Smooth muscle cell (in vitro differentiated cells): Measurements from ENCODE around the gene S100A11. TPM values are rescaled to one million over a fixed set of nuclear protein-coding genes. Genes with fewer than 3 reads are reported as not detected.

Experiments
- DNase-seq: peaks from one replicate; lab custom pipeline; 2025; ENCODE audit not compliant: unreplicated experiment; lab: John Stamatoyannopoulos, UW
- H2AFZ ChIP-seq: fragments of 200-600 bp; sonication (generic); 2 replicates; pipeline ENCODE4 v1.6.0; 2016; ENCODE audit warnings: antibody characterized with exemption, low read depth, mild to moderate bottlenecking
- H3F3A ChIP-seq: fragments of 200-600 bp; sonication (generic); 2 replicates; pipeline ENCODE4 v1.6.0; 2017; ENCODE audit warnings: antibody characterized with exemption, low read depth
- H3K27ac ChIP-seq: fragments of 200-600 bp; sonication (generic); 2 replicates; pipeline ENCODE4 v1.5.1; 2016; ENCODE audit warnings: low read depth, mild to moderate bottlenecking
- H3K27me3 ChIP-seq: fragments of 200-600 bp; sonication (generic); 2 replicates; pipeline ENCODE4 v1.6.1; 2016; ENCODE audit warnings: low read depth, mild to moderate bottlenecking
- H3K36me3 ChIP-seq: fragments of 200-600 bp; sonication (generic); 2 replicates; pipeline ENCODE4 v1.5.1; 2016; ENCODE audit warnings: low read depth
- H3K4me1 ChIP-seq: fragments of 200-600 bp; sonication (generic); 2 replicates; pipeline ENCODE4 v1.5.1; 2016; ENCODE audit warnings: low read depth
- H3K4me2 ChIP-seq: fragments of 200-600 bp; sonication (generic); 2 replicates; pipeline ENCODE4 v1.6.0; 2016; ENCODE audit warnings: mild to moderate bottlenecking
- H3K4me3 ChIP-seq: fragments of 200-600 bp; sonication (generic); 2 replicates; pipeline ENCODE4 v1.5.1; 2016; ENCODE audit warnings: mild to moderate bottlenecking
- H3K79me2 ChIP-seq: fragments of 200-600 bp; sonication (generic); 2 replicates; pipeline ENCODE4 v1.6.0; 2016; ENCODE audit warnings: low read depth, mild to moderate bottlenecking
- H3K9ac ChIP-seq: fragments of 200-600 bp; sonication (generic); 2 replicates; pipeline ENCODE4 v1.6.0; 2016; ENCODE audit warnings: low read depth
- H3K9me3 ChIP-seq: fragments of 200-600 bp; sonication (generic); replicated peaks from 2 replicates; pipeline ENCODE4 v1.5.1; 2016; ENCODE audit warnings: low read depth
- H4K20me1 ChIP-seq: fragments of 200-600 bp; sonication (generic); 2 replicates; pipeline ENCODE4 v1.6.0; 2016; ENCODE audit warnings: low read depth
- WGBS: methylation state at CpG from one replicate; pipeline ENCODE4 v1.1.7; 2016; ENCODE audit warnings: low lambda C conversion rate; 5-methylcytosine and 5-hydroxymethylcytosine counted together
- polyA plus RNA-seq: library from polyadenylated mRNA; unstranded; fragments of >200 nt; fragmentation: Nextera tagmentation; extraction: Ambion mirVana; gene quantifications from 2 replicates; pipeline ENCODE4 v1.2.1, GENCODE V29; 2016
- total RNA-seq: library from RNA; depleted of rRNA; stranded (reverse); fragments of >200 nt; gene quantifications from 2 replicates; pipeline ENCODE4 v1.2.3, GENCODE V29; 2014
- TF ChIP-seq, protein P1 (sequence below): fragments of 200-600 bp; sonication (generic); IDR thresholded peaks from 2 replicates; pipeline ENCODE4 v1.5.1; 2017; ENCODE audit warnings: borderline replicate concordance, mild to moderate bottlenecking, antibody characterized with exemption; ENCODE audit not compliant: insufficient read depth, poor library complexity, severe bottlenecking

Gene S100A11
- total and polyA plus RNA-seq, 2 experiments from 2014 or later = 1,481 to 2,824 TPM

DNA sequence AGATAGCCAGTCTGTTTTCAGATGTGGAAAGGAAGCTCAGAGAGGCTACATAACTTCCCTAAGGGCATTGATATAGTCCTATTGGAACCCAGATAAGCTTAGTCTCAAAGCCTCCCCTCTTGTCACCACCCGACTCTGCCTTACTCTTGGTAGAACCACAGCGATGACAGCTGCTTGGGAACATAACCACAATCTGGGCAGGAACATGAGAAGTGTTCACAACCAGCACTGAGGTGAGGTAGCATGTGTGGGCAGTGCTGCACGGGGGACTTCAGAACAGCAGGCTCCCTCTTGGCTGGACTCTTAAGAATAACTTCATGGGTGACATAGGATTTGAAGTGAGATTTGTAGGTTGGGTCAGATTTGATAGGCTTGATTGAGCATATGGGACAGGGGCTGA, 33.8 kb downstream of the S100A11 start:
- H3F3A ChIP-seq = peaks cover 13% of the 10 kb centered on the region
- H3K27me3 ChIP-seq = no peaks in the 10 kb centered on the region
- H3K36me3 ChIP-seq = no peaks in the 10 kb centered on the region
- H3K4me2 ChIP-seq = no peak overlapping the region
- H3K9ac ChIP-seq = no peak overlapping the region
- no peaks in the 10 kb centered on the region for H3K79me2 ChIP-seq
- H3K4me1 ChIP-seq = no peaks in the 10 kb centered on the region
- TF ChIP-seq, protein P1, sequence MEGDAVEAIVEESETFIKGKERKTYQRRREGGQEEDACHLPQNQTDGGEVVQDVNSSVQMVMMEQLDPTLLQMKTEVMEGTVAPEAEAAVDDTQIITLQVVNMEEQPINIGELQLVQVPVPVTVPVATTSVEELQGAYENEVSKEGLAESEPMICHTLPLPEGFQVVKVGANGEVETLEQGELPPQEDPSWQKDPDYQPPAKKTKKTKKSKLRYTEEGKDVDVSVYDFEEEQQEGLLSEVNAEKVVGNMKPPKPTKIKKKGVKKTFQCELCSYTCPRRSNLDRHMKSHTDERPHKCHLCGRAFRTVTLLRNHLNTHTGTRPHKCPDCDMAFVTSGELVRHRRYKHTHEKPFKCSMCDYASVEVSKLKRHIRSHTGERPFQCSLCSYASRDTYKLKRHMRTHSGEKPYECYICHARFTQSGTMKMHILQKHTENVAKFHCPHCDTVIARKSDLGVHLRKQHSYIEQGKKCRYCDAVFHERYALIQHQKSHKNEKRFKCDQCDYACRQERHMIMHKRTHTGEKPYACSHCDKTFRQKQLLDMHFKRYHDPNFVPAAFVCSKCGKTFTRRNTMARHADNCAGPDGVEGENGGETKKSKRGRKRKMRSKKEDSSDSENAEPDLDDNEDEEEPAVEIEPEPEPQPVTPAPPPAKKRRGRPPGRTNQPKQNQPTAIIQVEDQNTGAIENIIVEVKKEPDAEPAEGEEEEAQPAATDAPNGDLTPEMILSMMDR = no peak
- no peak for DNase-seq
- no peak overlapping the region for H2AFZ ChIP-seq
- H3K9me3 ChIP-seq = no peaks in the 10 kb centered on the region
- H4K20me1 ChIP-seq = no peaks in the 10 kb centered on the region
- no peak overlapping the region for H3K4me3 ChIP-seq
- H3K27ac ChIP-seq = no peak overlapping the region
- 45% methylated on average over 3 of the region's 3 CpGs for WGBS

DNA sequence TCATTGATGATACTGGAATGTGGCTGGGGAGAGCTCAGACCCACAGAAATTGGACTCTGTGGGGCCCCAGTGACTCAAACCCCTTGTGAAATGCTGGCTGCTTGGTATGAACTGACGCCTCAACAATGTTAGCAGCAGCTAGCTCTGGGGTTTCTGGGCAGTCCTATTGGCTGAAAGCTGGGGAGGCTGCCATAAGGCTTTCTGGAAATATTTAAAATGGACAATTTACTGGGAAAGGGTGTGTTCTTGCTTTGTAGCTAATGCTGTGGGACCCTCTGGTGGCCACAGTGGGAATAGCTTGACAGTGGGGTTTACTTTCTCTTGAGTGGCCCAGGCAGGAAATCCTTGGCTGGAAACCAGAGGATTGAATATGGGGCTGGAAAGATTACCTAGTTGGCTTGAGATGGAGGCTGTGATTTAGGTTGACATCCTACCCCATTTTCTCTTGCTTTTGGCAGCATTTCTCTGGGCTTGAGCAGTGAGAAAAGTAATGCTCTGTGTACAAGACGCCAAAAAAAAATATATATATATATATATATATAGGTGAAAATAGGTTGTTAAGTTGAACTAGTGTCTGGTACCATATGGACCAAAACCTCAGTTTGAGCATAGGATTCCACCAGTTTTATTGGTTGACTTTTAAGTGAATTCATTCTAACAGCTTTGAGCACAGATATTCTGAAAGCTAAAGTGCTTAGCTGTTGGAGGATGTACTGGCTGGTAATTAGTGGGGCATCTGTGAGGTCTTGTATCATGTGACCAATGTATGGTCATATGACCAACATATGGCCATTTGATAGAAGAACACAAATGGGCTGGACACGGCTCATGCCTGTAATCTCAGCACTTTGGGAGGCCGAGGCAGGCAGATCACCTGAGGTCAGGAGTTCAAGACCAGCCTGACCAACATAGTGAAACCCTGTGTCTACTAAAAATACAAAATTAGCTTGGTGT, 34.9 kb downstream of the S100A11 start:
- H3K4me2 ChIP-seq = peak overlapping the region; percentile 63
- 71% methylated on average over 4 of the region's 4 CpGs for WGBS

DNA sequence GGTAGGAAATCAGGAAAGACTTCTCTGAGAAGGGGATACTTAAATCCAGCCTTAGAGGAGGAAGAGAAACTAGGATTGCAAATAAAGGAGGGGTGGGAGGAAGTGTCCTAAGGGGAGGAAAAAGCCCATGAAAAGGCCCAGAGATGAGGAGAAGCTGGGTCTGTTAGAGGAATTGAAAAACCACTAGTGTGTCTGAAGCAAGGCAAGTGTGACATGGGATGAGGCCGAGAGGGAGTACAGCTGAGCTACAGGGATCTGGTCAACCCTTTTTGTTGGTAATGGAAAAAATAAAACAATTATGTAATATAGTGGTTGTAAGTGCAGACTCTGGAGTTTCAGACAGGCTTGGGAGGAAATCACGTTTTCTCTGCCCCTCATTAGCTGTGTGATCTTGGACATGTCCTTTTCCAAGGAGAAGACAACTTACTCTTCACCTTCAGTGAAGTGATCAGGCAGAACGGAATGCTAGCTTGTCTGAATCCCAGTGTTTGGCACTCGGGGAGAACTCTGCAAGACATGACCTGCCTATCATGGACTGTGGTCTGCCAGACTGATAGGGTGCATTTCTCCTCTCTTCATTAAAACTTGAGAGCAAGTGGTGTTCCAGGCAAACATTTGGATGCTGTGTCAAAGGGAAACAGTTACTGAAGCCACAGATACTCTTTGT, 35.7 kb downstream of the S100A11 start:
- H3K4me1 ChIP-seq = no peaks in the 10 kb centered on the region
- no peaks in the 10 kb centered on the region for H4K20me1 ChIP-seq
- no peaks in the 10 kb centered on the region for H3K27me3 ChIP-seq
- no peak overlapping the region for H3K4me3 ChIP-seq
- H3K36me3 ChIP-seq = no peaks in the 10 kb centered on the region
- H3F3A ChIP-seq = peaks cover 23% of the 10 kb centered on the region
- H2AFZ ChIP-seq = no peak overlapping the region
- peak overlapping the region; percentile 80 for H3K27ac ChIP-seq
- H3K4me2 ChIP-seq = peak overlapping the region; percentile 63
- H3K9ac ChIP-seq = peak overlapping the region; percentile 18
- TF ChIP-seq, protein P1 = no peak
- H3K79me2 ChIP-seq = no peaks in the 10 kb centered on the region
- DNase-seq = no peak
- 44% methylated on average over 4 of the region's 4 CpGs for WGBS
- no peaks in the 10 kb centered on the region for H3K9me3 ChIP-seq

More for the DNA sequence above, 34.9 kb downstream of the S100A11 start:
- no peaks in the 10 kb centered on the region for H3K4me1 ChIP-seq
- no peaks in the 10 kb centered on the region for H3K36me3 ChIP-seq
- H2AFZ ChIP-seq = no peak overlapping the region
- peaks cover 23% of the 10 kb centered on the region for H3F3A ChIP-seq
- no peaks in the 10 kb centered on the region for H3K9me3 ChIP-seq
- no peaks in the 10 kb centered on the region for H4K20me1 ChIP-seq
- no peaks in the 10 kb centered on the region for H3K27me3 ChIP-seq
- no peaks in the 10 kb centered on the region for H3K79me2 ChIP-seq
- H3K9ac ChIP-seq = no peak overlapping the region
- peak overlapping the region; percentile 80 for H3K27ac ChIP-seq
- peak; percentile 67 for DNase-seq
- no peak overlapping the region for H3K4me3 ChIP-seq
- TF ChIP-seq, protein P1 = peak; percentile 96
